Ovary (tissue), 3 donors: ENCODE measurements around the gene TOMM34.

ENCODE experiments used
- POLR2A ChIP-seq: fragments of 450-650 bp; IDR thresholded peaks from one replicate; pipeline ENCODE4 v1.6.1; 2017; ENCODE audit warnings: antibody characterized with exemption, mild to moderate bottlenecking, moderate library complexity
- TF ChIP-seq, protein P1 (sequence below), 3 donors: fragments of 450-650 bp in 2 of 3; fragments of 200-600 bp in 1 of 3; IDR thresholded peaks; one replicate each; pipeline versions ENCODE4 v1.5.1 to v1.8.0; 2016 to 2022; ENCODE audit warnings: antibody characterized with exemption in 3 of 3, mild to moderate bottlenecking in 1 of 3
- donor health status: DM: no; HTN: no; CAD: no.

- TF ChIP-seq, protein P1, sequence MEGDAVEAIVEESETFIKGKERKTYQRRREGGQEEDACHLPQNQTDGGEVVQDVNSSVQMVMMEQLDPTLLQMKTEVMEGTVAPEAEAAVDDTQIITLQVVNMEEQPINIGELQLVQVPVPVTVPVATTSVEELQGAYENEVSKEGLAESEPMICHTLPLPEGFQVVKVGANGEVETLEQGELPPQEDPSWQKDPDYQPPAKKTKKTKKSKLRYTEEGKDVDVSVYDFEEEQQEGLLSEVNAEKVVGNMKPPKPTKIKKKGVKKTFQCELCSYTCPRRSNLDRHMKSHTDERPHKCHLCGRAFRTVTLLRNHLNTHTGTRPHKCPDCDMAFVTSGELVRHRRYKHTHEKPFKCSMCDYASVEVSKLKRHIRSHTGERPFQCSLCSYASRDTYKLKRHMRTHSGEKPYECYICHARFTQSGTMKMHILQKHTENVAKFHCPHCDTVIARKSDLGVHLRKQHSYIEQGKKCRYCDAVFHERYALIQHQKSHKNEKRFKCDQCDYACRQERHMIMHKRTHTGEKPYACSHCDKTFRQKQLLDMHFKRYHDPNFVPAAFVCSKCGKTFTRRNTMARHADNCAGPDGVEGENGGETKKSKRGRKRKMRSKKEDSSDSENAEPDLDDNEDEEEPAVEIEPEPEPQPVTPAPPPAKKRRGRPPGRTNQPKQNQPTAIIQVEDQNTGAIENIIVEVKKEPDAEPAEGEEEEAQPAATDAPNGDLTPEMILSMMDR (IDR thresholded peaks at IDR 0.05) = no peak
- no peak for TF ChIP-seq POLR2A
These were observed 58.2 kb downstream of the TOMM34 start for GRCh38 chr20:44901974-44902373.
